ENCODE measurements around the gene PHF21B.

PHF21B gene

DNA sequence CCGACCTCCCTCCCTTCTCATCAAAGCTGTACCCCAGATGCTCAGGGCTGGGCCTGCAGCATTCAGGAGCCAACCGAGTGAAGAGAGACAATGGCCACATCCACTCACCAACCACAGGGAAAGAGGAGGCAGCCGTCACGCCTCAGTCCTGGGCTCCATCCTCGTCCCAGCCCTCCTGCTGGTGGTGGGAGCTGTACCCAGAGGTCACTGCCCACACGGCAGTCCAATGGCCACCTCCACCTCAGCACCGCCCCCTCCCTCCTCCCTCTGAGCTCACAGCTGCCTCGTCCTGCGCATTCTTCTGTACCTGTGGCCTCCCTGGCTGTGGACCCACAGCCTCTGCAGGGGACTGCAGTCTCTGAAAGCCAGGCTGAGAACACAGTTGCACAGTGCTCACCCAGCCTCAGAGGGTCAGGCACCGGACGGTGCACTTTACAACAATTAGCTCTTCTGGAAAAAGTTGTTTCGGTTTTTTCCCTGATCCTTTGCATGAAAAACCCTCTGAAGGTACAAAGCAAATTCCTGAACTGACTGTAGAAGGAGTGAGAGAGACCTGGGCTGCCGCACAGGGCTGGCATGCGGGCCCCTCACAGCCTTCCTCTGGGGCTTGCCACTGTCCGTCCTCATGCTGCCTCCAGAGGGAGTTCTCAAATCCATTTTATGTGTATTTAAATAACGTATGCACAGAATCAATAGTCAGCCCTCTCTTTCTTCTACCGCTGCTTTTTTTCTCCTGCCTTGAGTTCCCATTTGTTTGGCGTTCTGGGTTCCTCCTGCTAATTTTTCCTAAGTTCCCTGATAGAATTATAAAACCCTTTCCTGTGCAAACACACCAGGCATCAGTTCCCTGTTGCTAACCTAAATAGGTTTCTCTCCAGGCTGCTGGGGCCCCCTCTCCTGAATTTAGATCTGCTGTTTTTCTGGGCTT lies 52.7 kb downstream of the PHF21B start:
- no peak for DNase-seq

DNA sequence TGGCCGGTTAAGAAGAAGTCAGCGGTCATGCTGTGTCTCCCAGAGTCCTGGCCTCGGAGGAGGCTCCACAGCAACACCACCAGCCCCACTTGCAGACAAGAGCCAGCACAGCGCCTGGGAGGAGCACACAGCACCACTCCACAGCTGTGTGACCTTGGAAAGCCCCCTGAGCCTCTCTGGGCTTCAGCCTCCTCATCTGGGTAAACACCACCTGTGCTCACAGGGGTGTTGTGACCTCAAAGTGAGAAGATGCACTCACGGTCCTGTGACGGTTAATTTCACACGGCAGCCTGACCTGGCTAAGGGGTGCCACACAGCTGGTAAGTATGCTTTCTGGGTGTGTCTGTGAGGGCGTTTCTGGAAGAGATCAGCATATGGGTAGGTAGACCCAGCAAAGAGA lies 54.7 kb downstream of the PHF21B start:
- no peak for DNase-seq

DNA sequence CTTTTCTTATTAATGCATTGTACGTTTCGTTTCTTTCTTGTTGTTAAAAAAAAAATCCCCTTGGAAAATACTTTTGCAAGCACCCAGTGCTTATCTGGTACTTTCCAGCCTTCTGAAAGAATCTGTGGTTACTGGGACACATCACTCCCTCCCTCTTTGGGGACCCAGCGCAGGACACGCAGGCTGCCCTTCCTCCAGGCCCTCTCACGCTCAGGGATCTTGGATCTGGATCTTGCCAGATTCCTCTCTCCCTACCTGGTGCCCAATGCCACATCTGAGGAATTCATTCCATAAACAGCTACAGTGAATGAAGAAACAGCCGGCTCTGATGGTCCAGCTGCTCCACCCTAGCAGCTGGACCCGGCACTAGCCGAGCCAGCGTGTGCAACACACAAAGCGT lies 55.7 kb downstream of the PHF21B start:
- no peak for DNase-seq

DNA sequence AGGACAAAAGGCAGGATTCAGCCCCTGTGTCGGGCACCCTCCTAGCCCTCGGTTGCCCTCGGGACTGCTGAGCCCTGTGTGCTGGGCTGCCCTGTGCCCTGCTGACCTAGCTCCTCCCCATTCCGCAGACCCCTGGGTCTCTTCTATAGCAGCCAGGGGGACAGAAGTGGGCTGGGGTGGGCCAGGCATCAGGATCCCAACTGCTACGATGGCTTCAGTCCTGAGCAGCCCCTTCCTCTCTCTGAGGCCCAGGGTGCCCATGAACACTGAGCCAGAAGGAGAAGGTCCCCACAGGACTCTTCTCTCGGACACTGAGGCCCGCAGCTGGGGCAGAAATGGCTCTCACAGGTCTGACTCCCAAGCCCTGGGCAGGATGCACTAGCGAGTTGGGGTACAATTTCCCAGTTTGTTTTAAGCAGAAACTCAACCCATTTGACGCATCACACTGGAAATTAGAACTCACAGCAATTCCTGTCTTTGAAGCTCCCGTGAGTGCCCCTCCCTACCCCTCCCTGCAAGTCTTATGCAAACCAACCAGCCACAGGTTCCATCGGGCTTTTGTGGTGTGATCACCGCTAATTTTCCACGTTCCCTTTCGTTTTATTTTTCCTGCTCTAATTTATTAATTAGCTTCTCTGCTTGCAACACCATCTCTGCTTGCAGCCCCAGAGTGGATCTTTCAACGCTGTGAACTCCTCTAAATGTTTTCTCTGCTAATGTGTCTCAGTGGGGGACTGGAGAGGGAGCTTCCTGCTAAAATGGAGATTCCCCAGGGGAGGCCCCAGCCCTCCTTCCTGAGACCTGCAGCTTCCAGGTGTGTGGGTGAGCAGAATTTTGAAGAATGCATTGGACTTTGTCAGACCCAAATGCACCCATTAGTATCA lies 56.7 kb downstream of the PHF21B start:
- no peak for DNase-seq

DNA sequence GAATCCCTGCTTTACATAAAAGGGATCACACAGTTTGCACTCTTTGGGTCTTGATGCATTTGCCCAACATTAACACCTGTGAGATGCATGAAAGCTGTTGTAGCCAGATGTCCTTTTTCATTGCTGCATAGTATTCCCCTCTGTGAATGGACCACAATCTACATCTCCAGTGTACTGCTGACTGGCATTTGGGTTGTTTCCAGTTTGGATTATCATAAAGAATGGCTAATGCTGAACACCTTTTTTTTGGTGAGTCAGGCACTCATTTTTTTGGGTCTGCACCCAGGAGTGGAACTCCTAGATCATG lies 58.3 kb downstream of the PHF21B start:
- DNase-seq, result no peak

DNA sequence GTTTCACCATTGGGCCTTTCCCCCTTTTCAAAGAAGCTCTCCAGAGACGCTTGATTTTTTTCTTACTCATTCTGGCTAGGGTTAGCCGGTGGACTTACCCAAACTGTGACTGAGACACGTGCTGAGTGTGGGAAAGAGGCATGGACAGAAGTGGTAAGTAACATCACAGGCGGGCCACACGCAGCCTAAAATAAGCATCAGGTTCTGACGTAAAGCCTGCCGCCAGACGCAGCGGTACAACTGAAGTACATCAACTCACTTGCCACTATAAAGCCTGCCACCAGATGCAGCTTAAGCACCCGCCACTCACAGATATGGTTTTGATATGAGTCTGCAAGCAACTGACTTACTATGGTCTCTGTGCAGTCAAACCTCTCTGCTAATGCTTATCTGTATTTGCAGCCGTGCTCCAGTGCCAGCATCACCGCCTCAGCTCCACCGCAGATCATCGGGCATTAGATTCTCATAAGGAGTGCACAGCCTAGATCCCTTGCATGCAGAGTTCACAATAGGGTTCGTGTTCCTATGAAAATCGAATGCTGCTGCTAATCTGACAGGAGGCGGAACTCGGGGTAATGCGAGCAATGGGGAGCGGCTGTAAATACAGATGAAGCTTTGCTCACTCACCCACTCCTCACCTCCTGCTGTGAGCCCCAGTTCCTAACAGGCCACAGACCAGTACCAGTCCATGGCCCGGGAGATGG lies 58.8 kb downstream of the PHF21B start:
- no peak for DNase-seq

DNA sequence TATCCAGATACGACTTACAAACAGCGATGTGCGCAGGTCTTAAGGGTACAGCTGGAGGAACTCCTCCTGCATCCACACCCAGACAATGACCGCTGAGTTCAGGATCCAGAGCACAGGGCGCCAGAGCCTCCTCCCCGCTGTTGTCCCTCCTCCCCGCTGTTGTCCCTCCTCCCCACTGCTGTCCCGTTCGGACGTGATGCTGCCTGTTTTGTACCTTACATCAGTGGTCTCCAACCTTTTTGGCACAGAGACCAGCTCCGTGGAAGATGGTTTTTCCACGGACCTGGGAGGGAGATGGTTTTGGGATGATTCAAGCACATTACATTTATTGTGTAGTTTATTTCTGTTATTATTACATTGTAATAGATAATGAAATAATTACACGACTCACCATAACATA lies 62.0 kb downstream of the PHF21B start:
- DNase-seq, result no peak

DNA sequence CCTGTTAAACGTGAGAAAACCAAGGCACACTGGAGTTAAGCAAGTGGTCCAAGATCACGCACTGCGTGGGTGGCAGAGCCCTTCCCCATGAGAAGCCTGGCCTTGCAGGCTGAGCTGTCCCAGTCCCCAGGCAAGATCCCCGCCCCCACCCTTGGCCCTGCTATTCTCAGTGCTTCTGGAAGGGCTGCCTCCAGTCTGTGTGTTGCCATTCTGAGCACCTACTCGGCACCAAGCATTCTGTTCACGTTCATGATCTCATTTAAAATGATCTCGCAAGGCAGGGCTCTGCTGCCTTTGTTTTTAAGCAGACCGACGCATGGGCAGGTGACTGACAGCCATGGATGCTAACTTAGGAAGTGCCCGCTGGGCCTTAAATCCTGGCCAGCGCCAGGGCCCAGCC lies 62.8 kb downstream of the PHF21B start:
- no peak for DNase-seq

DNA sequence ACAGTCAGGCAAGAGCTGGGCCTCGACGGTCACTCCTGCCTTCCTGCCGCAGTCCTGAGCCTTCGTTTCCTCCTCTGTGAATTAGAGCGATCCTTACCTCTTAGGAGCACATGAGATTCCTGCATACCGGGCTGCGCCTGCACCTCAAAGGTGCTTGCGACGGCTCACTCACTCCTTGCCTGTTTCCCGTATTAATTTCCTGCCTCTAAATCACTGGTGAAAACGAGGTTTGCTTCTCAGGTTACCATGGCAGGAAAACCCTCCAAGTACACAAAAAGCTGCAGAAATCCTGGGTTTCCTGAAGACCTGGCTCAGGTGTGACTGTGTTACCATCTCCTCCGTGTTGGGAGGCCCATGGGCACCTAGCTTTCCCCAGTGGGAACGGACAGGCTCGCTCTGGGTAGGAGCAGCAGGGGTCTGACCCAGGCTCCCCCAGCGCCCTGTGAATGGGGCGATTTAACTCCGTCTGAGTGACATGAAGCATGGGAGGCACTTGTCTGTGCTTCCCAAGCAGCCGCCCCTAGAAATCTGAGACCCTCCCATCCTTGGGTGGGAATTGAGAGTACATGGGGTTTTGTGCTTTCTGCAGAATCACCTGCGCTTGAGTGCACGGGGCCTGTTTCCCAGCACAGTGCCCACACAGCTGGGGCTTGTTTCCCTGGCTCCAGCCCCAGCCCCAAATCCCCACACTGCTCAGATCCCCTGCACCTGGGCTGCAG lies 64.8 kb downstream of the PHF21B start:
- no peak for DNase-seq

DNA sequence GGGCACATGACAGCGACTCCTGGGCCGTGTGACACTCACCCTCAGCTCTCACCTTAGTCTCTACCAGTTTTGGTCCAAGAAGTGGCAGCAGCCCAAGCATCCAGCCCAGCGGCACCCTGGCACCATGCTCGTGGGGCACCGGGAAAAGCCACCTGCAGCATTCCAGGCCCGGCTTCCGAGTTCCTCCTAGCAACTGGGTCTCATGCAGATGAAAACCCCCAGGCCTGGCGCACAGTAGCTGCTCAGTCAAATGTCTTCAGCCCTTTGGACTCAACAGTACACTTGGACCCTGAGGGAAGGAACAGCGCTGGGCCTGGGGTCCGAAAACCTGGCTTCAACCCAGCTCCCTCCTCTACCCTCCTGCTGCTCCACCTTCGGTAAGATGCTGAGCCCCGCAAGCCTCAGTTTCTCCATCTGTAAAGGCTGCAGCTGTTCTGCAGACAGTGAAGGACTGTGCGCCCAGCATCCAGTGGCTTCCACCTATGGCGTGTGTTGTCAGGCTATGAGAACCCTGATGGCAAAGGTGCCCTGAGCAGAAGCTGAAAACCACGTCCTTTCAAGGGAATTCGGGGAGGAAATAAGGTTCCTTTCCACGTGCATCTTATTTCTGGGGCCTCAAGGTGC lies 66.0 kb downstream of the PHF21B start:
- DNase-seq, result no peak

DNA sequence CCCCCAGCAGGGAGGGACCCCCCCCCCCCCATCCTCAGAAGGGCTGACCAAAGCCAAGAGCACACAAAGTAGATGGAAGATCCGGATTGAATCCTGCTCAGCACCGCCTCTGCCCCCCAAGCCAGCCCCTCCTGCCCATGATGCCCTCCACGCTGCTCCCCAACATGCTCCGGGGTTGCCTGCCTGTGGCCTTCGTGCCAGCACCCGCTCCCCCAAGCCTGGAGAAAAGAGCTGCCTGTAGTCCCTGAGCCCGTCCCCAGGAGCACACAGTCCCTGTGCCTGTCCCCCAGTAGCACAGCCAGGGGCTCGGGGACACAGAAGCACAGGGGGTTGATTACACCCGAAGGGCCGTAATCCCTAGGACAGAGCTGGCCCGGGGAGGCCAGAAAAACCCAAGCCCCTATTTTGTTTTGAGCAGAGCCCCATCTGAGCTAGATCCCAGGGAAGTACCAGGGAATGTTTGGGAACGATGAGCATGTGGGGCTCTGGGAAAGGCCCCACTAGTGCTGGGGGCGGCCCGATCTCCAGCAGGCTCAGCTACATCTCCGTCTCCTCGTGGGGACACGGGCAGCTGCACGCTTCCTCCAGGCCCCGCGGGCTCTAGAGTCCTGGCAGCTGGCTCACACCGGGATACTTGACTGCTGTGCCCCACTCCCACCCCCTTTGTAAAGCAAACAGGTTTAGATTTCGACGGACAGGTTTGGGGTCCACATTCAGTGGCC lies 66.7 kb downstream of the PHF21B start:
- DNase-seq, result no peak

DNA sequence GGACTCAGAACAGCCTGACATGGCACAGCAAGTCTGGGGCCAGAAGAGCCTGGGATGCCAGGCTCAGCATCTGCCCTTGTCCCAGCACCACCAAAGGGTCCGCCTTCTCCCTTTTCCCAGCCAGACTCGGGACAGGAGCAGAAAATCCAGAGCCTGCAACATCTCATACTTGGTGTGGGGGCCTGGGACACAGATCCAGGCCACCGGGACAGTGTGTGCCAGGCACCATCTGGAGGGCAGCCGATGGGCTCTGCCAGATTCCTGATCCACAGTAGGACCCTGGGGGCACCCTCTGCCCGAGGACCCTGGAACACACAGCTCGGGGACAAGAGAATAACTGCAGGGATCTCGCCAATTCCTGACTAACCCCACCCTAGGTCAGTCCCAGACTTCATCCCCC lies 67.7 kb downstream of the PHF21B start:
- DNase-seq, result no peak

DNA sequence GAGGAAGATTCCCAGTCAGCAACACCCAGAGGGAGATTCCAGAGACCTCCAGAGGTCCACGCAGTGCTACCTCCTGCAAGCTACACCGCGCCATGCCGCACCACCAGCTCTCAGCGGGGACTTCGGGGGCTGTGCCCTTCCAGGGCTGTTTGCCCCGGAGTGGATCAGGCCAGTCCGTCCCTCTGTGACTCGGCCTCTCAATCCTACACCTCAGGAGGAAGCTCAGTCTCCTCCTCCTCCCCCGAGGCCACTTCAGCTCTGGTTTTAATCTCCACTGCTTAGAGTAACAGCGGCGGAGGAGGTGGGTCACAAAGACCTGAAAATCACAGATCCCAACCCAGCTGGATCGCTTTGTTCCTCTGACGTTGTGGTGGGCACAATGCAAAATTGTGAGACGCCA lies 68.6 kb downstream of the PHF21B start:
- DNase-seq, result no peak

DNA sequence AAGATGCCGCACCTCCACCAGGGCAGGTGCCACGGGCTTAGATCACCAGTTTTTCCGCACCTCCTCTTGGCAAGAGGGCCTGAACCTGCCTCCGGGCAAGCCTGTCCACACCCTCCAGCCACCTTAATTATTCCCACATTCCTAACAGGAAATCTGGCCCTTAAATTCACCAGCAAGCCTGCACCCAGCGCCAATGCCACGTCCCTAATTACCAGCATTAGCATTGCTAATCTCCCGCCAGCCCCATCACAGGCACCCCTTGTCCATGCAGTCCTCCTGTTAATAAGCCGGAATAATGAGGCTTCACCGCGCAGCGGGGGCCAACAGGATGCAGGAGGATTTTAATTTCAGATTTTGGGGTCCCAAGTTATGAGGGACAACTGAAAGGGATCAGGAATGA lies 69.7 kb downstream of the PHF21B start:
- no peak for DNase-seq

DNA sequence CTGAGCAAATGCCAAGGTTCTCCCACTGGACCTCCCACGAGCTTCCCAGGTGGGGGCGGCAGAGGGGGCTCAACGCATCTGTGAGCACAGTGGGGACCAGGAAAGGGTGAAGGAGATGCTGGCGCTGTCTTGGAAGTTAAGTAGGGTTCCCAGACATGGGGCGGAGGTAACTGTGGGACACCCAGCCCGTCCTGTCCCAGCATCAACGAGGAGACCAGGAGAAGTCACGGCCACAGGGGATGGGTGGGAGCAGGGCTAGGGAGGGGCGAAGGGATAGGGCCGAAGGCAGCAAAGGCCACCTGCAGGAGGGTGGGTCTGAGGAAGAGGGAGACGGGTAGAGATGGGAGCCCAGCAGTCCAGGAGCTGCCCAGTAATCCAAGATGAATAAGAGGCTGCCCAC lies 70.4 kb downstream of the PHF21B start:
- DNase-seq, result no peak

DNA sequence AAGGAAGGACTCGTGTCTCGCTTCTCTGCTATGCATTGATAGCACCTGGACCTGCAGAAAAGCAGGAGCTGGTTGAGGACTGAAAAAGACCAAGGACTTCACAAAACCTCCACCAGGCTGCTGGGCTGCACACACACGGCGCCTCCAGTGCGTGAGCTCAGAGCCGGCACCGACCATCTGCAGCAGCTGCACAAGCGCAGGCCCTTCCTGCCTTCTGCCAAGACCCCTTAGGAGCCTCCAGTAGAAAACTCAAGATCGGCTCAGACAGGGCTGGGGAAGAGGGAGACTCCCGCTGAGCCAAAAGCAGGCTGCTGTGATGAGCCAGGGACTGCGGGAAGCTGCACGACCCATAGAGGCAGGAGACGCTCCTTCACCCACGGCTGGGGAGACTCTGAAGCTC lies 70.9 kb downstream of the PHF21B start:
- DNase-seq, result no peak

DNA sequence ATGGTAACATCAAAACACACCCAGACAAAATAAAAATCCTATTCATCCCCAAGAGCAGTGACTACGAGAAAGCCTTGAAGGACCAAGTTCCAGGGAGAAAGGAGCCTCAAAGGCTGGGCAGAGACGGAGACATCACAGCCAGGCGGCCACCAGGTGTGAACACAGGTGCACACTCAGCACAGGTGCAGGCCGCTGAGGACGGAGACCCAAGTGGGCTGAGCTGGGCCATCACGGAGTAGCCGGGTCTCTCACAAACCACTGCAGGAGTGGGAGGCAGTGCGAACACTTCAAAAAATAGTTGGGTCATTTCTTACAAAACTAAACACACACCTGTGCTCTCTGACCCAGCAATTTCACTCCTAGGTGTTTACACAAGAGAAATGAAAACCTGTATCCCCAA lies 72.6 kb downstream of the PHF21B start:
- DNase-seq, result no peak

DNA sequence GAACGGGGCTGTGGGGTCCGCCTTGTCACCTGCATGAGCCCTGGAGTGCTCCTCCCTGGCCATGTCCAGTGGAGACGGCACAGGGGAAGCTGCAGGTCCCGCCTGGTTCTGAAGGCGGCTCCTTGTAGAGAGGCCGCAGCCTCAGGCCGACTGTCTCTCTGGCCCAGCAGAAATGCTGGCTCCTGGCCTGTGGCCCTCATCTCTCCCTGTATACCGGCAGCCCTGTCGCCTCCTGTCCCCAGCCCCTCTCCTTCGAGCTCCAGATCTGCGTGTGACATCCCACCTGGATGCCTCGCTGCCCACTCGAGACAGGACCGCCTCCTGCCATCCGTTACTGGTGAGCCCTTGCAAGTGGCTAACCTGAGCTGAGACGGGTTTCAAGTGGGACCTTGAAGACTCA lies 73.6 kb downstream of the PHF21B start:
- DNase-seq, result no peak

DNA sequence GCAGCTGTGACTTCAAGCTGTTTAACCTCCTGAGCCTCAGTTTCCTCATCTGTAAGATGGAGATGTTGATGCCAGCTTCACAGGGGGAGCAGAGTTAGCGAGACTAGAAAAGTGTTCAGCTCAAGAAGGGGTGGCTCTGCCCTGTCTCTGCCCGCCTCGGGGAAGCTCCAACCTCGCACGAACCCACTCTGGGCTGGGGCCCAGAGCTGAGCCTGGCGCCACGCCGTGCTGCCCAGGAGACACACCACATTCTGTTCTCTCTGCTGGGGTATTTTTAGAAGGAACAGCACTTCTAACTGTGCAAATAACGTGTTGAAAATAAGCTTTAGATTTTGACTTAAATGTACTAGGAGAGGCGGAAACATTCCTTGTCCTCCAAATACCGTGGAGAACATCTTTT lies 74.1 kb downstream of the PHF21B start:
- no peak for DNase-seq

DNA sequence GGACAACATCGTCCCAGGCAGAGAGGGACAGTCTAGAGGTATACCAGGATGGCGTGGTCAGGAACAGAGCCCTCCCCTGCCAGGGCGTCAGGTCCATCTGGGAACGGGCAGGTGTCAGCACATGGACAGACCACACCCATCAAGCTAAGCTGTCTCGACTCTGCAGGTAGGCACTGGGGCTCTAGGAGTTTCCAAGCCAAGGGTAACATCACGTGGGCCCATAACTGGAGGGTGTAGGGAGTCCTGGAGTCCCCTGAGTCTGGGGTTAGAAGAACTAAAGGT lies 75.4 kb downstream of the PHF21B start:
- DNase-seq, result no peak

DNA sequence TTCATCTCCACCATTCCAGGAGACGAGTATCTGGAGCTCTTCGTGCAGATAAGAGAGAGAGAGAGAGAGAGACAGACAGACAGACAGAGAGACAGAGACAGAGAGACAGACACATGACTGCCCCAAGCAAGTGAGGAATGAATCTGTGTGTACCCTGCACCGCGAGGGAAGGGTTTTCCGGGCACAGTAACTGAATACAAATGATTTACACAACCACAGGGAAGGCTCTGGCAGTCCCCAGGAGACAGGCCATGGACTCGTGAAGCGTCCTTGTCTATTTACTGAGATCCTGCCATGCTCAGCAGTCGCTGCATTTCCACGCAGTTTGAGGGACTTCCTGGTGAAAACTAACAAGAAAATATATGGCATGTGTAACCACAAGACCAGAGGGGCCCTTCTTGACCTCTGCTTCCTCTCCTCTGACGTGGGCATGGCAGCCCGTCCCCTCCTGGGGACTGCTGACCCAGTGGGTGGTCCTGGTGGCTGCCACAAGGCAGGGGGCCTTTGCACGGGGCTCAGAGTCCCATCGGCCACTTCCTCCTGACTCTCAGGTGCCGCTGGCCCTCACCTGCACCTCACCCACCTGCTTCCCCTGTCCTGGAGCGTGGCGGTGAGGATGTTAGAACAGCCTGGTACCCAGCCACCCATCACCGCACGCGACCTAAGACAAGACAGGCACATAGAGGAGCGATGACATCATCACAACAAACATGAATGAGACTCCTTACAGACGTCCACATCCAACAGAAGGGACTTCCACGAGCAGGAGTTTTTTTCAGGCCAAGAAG lies 75.9 kb downstream of the PHF21B start:
- no peak for DNase-seq

All from activated CD4-positive, CD25-positive, alpha-beta regulatory T cell (primary cell).